ENCODE results near the gene TFAP2E. TPM values are rescaled to one million over a fixed set of nuclear protein-coding genes. Genes with fewer than 3 reads are reported as not detected.

TFAP2E gene
- total RNA-seq, 1 experiment from 2014 or later = 0.72 TPM

GRCh38 chr1:35615440-35615839, 42.3 kb downstream of the TFAP2E start:
- H3K79me2 ChIP-seq (ENCODE audit: low read depth) = peaks cover 77% of the 10 kb centered on the region
- peaks cover 59% of the 10 kb centered on the region for H4K20me1 ChIP-seq (ENCODE audit: insufficient read depth)
- POLR2A ChIA-PET (ENCODE audit: unreplicated experiment) = no interaction called here
- TF ChIP-seq, protein P1, sequence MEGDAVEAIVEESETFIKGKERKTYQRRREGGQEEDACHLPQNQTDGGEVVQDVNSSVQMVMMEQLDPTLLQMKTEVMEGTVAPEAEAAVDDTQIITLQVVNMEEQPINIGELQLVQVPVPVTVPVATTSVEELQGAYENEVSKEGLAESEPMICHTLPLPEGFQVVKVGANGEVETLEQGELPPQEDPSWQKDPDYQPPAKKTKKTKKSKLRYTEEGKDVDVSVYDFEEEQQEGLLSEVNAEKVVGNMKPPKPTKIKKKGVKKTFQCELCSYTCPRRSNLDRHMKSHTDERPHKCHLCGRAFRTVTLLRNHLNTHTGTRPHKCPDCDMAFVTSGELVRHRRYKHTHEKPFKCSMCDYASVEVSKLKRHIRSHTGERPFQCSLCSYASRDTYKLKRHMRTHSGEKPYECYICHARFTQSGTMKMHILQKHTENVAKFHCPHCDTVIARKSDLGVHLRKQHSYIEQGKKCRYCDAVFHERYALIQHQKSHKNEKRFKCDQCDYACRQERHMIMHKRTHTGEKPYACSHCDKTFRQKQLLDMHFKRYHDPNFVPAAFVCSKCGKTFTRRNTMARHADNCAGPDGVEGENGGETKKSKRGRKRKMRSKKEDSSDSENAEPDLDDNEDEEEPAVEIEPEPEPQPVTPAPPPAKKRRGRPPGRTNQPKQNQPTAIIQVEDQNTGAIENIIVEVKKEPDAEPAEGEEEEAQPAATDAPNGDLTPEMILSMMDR (conservative IDR thresholded peaks at IDR 0.05) = no peak
- no peak for TF ChIP-seq EZH2 (IDR thresholded peaks at IDR 0.05; ENCODE audit: low read depth)
- H2AFZ ChIP-seq = no peak overlapping the region
- H3F3A ChIP-seq (ENCODE audit: insufficient read depth, low read depth) = no peaks in the 10 kb centered on the region
- no peaks in the 10 kb centered on the region for H3K9me2 ChIP-seq (ENCODE audit: insufficient read depth)
- no peaks in the 10 kb centered on the region for H3K4me1 ChIP-seq (replicated peaks; ENCODE audit: insufficient read depth)
- H3K27me3 ChIP-seq (ENCODE audit: insufficient read depth, low read depth) = no peaks in the 10 kb centered on the region
- peaks cover 22% of the 10 kb centered on the region for H3K36me3 ChIP-seq (ENCODE audit: low read depth)
- no peak overlapping the region for H3K4me2 ChIP-seq
- BruUV-seq (replicated peaks) = no TSS peak
- CTCF ChIA-PET = interaction anchor here (0.6 kb wide), 1 partner anchor 134 kb away, joined by 3 read pairs; no protein-coding TSS in a partner anchor
- no peak for DNase-seq
- intact Hi-C loops (cut with micrococcal nuclease; ENCODE audit: unreplicated experiment) = no loop called here
- H3K9me3 ChIP-seq (ENCODE audit: insufficient read depth, low read depth) = no peaks in the 10 kb centered on the region
- no peak overlapping the region for H3K27ac ChIP-seq
- no peak overlapping the region for H3K4me3 ChIP-seq

GRCh38 chr1:35619237-35620121, 46.4 kb downstream of the TFAP2E start:
- no peaks in the 10 kb centered on the region for H3K9me3 ChIP-seq (ENCODE audit: insufficient read depth, low read depth)
- peaks cover 12% of the 10 kb centered on the region for H3K36me3 ChIP-seq (ENCODE audit: low read depth)
- no peak overlapping the region for H3K4me3 ChIP-seq
- H3K9me2 ChIP-seq (ENCODE audit: insufficient read depth) = no peaks in the 10 kb centered on the region
- TF ChIP-seq EZH2 (IDR thresholded peaks at IDR 0.05; ENCODE audit: low read depth) = no peak
- TF ChIP-seq, protein P1 (conservative IDR thresholded peaks at IDR 0.05) = no peak
- H3K27me3 ChIP-seq (ENCODE audit: insufficient read depth, low read depth) = no peaks in the 10 kb centered on the region
- no peak overlapping the region for H3K4me2 ChIP-seq
- peaks cover 75% of the 10 kb centered on the region for H4K20me1 ChIP-seq (ENCODE audit: insufficient read depth)
- intact Hi-C loops (cut with micrococcal nuclease; ENCODE audit: unreplicated experiment) = no loop called here
- peaks cover 5% of the 10 kb centered on the region; the same call in 1 of the 2 replicates for H3F3A ChIP-seq (ENCODE audit: insufficient read depth, low read depth)
- CTCF ChIA-PET = interaction anchor here (0.6 kb wide), 1 partner anchor 109 kb away, joined by 4 read pairs; no protein-coding TSS in a partner anchor
- H3K4me1 ChIP-seq (replicated peaks; ENCODE audit: insufficient read depth) = no peaks in the 10 kb centered on the region
- POLR2A ChIA-PET (ENCODE audit: unreplicated experiment) = interaction anchor here (0.5 kb wide), 1 partner anchor 26 kb away, joined by 7 read pairs; no protein-coding TSS in a partner anchor
- no peak for DNase-seq
- no peak overlapping the region for H2AFZ ChIP-seq
- H3K27ac ChIP-seq = no peak overlapping the region
- BruUV-seq (replicated peaks) = no TSS peak
- peaks cover 62% of the 10 kb centered on the region for H3K79me2 ChIP-seq (ENCODE audit: low read depth)

- peaks cover 71% of the 10 kb centered on the region for H4K20me1 ChIP-seq (ENCODE audit: insufficient read depth)
- H3K79me2 ChIP-seq (ENCODE audit: low read depth) = peaks cover 48% of the 10 kb centered on the region
- no peak overlapping the region for H2AFZ ChIP-seq
- H3K9me3 ChIP-seq (ENCODE audit: insufficient read depth, low read depth) = no peaks in the 10 kb centered on the region
- no peak overlapping the region for H3K4me2 ChIP-seq
- H3K4me1 ChIP-seq (replicated peaks; ENCODE audit: insufficient read depth) = no peaks in the 10 kb centered on the region
- no peak for DNase-seq
- no peaks in the 10 kb centered on the region for H3K27me3 ChIP-seq (ENCODE audit: insufficient read depth, low read depth)
- POLR2A ChIA-PET (ENCODE audit: unreplicated experiment) = no interaction called here
- TF ChIP-seq EZH2 (IDR thresholded peaks at IDR 0.05; ENCODE audit: low read depth) = no peak
- TF ChIP-seq, protein P1 (conservative IDR thresholded peaks at IDR 0.05) = no peak
- BruUV-seq (replicated peaks) = no TSS peak
- H3K9me2 ChIP-seq (ENCODE audit: insufficient read depth) = no peaks in the 10 kb centered on the region
- peaks cover 19% of the 10 kb centered on the region for H3K36me3 ChIP-seq (ENCODE audit: low read depth)
- no peak overlapping the region for H3K4me3 ChIP-seq
- H3K27ac ChIP-seq = no peak overlapping the region
- intact Hi-C loops (cut with micrococcal nuclease; ENCODE audit: unreplicated experiment) = no loop called here
- CTCF ChIA-PET = no interaction called here
- peaks cover 5% of the 10 kb centered on the region; the same call in 1 of the 2 replicates for H3F3A ChIP-seq (ENCODE audit: insufficient read depth, low read depth)
Measured at GRCh38 chr1:35622510-35623178, 49.5 kb downstream of the TFAP2E start.

Data from PC-9 (cell line).